Astrocyte of the hippocampus (primary cell): ENCODE results near the gene CHCHD3.
"Not testable (repeated sequence)": the region's sequence is repeated elsewhere in the genome, so short reads cannot be mapped to it uniquely, and the experiment has no call there.

ENCODE experiments used
- DNase-seq: peaks from one replicate; pipeline ENCODE4 v3.0.0; 2011; ENCODE audit warnings: low read depth, low spot score

CHCHD3 gene

DNA sequence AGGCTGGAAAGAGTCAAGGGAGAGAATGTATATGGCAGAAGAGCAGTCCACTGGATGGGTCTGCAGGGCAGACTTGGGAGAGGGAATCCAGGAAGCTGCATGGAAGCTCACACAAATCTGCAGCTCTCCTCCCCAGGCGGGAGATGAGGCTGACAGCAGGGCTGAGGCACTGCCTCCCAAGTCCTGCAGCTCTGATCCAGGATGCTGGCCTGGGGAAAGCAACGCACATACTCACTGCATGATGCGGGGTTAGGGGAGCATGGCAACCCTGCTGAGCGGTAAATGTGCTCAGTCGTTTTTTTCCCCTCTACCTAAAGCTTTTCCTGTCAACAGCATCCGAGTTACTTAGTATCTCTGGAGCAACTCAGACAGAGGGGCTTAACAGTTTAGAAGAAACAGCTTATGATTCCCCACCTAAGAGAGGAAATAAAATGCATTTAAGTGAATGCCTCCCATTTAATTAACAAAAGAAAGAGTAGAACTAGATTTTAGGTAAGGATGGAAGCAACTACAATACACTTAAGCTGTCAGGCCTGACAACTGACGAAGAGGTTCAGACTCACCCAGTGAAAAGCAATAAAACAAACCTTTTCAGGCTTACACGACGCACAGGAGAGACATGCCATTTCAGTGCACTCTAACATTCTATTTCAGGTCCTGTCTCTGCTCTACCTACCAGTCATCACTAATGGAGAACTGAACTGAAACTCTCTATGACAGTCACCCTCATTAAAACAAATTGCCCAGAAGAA, 37.0 kb downstream of the CHCHD3 start:
- DNase-seq: no peak

DNA sequence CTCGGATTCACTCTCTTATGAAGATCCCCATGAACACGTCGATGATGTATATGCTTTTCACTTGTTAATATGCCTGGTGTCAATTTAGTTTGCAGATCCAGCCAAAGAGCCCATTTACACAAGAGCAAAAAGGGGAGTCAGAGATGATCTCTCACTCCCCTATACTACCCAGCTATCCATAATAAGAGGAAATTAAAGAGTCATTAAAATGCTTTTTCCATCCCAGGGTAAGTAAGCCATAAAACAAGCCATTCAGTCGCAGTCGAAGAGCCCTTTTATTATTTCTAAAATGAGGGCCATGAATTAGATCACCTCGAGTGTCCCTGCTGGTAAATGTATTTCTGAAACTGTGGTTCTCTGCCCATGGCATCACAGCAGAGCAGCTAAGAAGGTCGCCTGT, 41.2 kb downstream of the CHCHD3 start:
- DNase-seq: no peak

DNA sequence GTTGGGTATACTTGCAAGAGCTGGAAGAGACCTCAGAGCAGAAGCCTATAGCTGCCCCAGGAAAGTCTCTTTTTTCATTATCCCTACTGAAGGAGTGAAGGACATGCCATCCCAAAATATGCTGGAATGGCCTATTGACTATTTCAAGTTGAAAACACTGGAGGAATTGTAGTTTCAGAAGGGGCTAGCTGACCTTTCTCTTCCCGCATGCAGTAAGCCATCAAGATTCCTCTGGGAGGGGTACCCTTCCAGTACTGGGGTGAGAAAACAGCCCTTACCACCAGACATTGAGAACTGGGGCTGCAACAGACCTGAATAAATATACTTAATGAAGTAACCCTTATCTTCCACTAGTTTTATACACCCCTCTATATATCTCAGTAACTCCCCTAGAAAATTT, 41.7 kb downstream of the CHCHD3 start:
- DNase-seq: no peak

DNA sequence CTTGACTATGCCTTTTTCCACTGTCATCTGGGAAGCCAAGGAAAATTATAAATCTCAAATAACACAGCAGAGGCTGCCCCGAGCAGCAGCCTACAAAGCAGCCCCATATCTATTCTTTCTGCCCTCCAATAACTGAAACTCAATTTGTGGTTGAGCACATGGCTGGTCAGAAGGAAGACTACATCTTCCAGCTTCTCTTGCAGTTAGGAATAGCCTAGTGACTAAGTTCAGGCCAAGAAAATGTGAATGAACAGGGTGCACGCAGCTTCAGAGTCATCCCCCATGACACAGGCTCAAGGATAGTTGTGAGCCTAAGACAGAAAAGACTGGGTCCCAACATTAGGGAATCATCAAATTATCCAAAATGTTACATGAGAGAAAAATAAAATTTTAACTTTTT, 42.3 kb downstream of the CHCHD3 start:
- DNase-seq: no peak

DNA sequence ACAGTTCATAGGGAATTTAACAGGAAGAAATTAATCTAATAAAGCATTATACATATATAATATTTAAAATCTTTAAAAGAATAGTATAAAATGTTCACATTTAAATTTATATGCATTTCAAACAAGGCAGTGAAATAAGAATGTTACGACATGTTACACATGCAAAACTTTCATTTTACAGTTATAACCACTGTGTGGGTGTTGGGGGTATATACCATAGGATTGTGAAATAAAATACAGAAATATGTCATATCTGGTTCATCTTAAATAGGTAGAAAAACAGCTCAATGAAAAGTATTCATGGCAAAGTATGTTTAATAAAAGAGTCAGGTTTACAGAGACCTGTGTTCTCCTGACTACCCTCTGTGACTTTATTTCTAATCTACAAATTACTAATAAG, 45.6 kb downstream of the CHCHD3 start:
- DNase-seq: no peak

DNA sequence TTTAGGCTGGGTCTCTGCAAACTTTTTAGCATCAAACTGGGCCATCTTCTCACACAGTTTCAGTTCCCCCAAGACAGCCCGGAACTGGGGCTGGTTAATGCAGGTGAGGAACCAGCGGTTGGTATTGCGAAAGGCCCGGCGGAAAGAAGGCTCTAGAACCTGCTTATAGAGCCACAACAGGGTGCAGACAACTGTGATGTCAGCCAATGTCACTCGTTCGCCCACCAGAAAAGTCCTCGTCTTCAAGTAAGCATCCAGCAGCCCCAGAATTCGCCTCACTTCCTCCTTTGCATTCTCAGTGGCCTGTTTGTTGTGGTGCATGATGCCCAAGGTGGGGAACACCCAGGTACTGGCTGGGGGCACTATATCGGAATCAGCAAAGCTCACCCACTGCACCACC, 46.6 kb downstream of the CHCHD3 start:
- not testable (repeated sequence) for DNase-seq

DNA sequence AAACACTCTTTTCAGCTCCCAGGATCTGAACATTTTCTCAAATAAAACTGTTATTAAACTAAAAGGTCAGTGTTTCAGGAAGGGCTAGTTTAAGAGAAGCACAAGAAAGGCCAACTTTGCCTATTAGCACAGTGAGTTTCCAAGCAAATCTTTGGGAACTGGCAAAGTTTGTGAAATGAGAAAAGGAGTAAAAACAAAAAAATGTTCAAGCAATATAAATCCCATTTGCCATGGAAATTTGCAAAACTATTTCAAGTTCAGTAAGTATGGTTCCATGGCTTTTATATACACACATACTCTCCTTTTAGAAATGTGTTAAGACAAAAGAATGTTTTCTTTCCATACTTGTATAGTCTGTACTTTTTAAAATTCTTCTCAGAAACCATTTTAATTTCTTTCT, 51.5 kb downstream of the CHCHD3 start:
- no peak for DNase-seq

DNA sequence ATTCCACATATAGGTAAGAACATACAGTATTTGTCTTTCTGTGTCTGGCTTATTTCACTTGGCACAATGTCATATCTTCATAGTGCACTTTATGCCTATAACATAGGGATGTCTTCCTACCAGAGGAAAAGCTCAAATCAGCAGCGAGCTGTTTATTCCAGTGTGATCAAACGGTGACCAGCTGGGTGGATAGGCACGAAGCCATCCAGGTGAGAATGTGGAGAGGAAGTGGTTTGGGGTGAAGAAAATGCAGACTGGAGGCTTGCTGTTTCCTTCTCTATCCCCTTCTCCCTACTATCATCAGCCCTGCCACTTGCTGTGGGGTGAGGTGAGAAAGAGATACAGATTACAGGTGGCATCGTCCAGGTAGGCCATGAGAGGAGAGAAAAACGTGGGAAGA, 52.4 kb downstream of the CHCHD3 start:
- DNase-seq: no peak

DNA sequence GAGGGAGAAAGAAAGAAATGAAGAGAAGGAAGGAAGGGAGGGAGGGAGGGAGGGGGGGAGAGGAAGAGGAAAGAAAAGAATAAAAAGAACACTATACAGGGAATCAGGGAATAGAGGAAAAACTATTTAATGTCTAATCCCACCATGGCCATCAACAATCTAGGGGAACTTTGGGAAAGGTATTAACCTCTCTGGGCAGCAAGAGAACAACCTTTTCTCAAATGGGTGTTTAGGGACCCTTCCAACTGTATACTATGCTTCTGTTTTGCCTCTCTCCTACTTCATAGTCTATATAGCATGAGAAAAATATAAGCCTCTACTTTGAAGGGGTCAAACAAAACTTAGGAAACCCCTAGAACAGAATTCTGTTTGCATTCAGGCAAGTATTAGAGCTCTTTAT, 54.5 kb downstream of the CHCHD3 start:
- no peak for DNase-seq

DNA sequence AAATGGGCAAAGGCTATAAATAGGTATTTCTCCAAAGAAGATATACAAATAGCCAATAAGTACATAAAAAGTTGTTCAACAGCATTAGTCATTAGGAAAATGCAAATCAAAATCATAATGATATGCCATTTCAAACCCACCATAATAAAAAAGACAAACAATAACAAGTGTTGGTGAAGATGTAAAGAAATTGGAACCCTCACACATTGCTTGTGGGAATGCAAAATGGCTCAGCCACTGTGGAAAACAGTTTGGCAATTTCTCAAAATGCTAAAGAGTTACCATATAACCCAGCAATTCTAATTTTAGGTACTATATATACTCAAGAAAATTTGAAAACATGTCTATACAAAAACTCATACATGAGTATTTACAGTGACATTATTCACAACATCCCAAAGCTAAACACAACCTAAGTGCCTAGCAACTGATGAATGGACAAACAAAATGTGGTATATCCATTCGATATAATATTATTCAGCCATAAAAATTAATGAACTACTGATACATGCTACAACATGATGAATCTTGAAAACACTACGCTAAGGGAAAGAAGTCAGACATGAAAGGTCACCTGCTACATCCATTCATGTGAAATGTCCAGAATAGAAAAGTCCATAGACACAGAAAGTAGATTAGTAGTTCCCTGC, 55.6 kb downstream of the CHCHD3 start:
- DNase-seq: no peak

DNA sequence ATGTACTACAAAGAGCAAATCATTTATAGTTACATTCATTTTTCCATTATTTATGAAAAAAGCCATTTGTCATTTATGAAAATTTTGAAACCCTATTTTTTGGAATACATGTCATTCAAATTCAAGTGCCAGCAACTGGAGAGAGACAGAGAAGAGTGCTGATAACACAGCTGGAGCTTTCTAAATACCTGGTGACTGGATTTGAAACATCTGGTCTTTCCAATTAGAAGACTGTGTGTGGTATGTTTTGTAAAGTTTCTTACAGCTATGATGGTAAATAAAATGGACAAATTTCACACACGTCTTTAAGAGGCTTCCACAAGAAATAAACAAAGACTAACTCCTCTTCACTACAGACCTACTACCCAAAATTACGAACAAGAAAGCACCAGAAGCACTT, 56.8 kb downstream of the CHCHD3 start:
- no peak for DNase-seq

DNA sequence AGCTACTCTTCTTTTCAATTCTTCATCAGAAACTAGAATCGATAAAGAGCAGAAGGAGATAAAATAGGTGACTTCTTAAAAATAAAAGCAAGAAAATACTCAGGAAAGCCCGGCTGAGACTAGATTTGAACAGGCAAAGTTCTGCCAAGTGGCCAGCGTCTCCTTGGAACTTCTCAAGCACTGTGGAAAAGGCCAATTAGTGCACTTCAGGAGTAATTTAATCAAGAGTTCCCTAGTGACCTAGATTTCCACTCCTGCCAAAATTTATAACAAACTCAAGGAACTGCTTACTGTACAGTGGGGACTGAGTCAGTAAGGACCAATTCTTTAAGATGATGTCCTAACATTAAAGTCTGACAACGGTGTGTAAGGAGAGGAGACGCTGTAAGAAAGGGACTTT, 57.3 kb downstream of the CHCHD3 start:
- DNase-seq: peak; percentile 29

DNA sequence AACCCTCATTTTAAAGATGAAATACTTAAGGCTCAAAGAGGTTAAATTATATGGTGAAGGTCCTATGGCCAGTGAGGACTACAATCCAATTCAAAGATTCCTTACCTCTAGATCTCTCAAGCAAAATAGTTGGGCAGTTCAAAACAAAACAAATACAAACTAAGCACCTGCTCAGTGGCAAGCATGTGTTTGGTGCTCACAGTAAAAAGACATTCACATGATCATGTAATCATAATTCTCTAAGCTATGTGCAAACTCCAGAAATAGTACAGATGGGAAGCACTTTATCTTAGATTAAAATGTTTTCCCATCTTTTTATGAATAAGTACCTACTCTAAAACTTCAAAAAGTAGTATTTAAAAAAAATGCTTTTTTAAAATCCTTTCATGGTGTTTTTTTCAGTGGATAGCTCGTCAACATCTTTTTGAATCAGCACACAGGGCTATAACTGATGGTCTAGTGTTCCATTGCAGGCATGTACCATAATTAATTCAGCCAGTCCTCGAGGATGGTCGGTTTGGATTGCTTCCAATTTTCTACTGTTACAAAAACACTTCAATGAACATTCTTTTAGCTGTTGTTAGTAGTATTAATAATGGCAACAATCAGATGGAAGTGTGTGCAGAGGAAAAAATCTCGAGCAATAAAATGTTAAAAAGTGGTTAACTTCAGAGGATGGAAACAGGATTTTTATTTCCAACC, 58.4 kb downstream of the CHCHD3 start:
- peak; percentile 85 for DNase-seq

DNA sequence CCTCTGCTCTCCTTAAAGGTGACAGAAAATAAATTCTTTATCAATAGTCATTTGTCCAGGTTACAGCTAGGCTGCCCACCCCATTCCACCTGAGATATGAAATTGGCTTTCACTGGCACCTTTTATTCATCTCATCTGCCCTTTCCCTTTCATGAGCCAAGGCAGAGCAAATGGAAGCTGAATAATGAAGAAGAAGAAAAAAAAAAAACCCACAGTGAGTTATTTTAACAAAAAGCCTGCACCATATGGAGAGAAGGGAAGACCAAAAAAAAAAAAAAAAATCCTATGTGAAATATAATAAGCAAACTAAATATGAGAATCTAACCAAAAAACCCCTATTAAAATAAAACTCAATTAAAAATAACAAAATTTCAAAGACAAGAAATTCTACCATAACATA, 59.2 kb downstream of the CHCHD3 start:
- DNase-seq: no peak

DNA sequence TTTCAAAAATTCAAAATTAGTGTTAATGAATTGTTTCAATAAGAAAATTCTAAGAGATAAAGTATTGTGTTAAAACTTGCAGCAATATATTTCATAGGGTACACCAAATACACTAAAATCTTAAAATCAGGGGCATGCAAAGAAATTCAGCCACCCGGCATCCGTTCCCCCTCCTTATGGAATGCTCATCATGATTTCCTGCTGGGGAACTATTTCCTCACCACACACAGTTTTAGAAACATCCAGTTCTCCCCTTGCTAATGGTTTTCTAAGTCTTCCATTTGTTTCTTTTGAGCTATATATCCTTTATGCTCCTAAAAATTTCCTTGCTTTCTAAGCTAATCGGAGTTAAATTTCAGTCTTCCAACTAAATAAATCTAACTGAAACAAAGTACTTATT, 60.7 kb downstream of the CHCHD3 start:
- no peak for DNase-seq

DNA sequence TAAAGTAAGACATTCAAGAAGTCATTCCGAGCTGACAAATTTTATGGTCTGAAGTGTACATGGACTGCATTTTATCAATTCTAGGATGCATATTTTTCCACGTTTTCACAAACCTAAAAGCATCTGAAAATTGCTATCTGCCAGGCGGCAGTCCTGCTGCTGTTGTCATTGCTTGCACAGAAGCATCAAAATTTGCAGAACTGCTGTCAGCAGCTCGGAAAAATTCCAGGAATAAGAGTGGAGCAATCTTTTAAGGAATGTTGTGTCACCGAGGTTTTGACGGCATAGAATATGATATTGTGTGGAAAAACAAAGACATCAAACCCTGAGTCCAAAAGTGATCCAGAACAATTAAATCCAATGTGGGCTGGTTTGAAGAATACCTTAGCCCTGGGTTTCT, 61.4 kb downstream of the CHCHD3 start:
- DNase-seq: no peak

DNA sequence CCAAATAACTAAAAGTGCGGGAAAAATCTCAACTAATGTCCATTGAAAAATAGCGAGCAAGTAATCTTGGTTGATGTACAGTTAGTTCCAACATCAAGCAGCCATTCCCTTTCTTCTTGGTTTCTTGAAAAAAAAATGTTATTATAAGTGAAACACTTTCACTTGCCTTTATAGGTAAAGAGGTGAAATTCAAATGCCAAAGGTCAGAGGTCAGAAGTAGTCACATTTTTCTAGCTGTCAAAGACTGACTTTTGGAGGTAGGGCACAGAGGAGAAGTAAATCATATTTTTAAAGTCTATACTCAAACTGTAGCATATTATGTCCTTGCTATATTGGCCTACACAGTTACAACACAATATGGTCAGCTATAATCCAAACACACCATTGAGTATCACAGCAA, 62.3 kb downstream of the CHCHD3 start:
- no peak for DNase-seq

DNA sequence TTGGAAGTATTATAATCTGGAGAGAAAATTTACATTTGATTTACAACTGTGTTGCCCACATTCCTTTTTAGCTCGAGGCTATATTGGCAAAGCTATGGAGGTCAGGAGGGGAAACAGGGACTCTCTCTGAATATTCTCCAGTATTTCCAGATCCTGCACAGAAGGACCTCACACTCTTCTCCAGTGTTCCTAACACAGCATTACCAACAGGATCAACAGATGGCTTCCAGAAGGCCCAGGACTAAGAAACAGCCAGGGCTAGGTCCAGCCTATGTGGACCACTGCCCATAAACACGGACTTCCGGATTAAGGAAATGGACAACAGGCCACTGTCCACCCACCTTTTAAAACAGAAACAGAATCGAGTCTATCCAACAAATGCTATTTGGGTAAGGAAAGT, 65.3 kb downstream of the CHCHD3 start:
- no peak for DNase-seq

DNA sequence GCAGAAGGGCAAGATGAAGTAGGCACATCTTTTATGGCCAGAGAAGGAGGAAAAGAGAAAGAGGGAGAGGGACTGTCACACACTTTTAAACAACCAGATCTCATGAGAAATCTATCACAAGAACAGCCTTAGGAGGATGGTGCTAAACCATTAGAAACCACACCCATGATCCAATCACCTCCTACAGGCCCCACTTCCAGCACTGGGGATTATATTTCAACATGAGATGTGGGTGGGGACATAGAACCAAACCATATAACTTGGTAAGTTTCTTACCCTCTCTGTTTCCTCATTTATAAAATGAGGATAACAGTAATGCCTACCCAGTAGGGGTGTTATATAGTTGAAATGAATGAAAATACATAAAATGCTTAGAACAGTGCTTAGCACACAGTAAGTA, 66.0 kb downstream of the CHCHD3 start:
- DNase-seq: no peak

DNA sequence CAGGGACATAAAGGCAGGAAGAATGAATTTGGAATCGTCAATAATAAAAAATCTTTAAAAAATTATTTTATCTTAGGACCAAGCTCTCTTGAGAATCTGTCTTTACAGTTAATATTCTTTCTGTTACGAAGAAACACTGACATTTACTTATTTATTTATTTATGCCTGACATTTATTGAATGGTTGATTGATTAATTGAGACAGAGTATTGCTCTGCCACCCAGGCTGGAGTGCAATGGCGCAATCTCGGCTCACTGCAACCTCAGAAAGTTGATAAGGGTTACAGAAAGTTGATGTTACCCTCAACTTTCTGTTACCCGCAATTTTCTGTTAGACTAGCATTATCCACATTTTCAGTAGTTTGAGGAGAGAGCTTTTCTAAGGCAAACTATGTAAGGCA, 70.1 kb downstream of the CHCHD3 start:
- DNase-seq: no peak

DNA sequence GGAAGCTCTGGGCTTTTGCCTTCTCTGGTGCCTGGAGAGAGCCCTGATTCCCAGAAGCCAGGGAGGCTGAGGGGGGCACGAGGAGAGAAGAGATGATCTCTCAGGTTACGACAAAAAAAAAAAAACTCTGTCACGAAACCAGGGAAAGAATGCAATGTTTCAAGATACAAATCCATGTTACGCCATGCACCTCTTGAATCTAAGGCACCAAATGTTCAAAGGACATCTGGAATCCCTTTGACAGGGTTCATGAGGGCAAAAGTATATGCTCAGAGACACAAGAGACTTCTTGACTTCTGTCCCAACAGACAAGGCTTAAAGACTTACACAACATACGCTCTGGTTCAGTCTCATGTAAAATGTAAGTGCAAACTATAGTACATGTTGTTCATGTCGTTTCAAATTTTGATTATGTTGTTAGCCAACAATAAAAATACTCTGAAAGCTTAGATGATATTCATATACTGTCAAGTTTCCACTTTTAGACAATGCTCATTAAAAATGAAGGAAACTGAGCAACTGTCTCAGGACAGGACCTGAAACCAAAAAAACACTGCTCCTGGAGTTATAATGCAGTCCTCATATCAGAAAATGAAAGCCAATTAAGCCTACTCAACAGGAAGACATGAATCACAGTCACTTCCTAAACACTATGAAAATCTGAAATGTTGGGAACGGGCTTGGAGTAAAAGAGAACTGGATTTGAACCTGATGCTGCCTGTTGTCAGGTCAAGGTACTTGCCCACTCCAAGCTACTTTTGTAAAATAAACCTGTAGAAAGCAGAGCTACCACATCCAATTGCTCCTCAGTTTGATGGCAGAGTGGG, 72.3 kb downstream of the CHCHD3 start:
- no peak for DNase-seq

DNA sequence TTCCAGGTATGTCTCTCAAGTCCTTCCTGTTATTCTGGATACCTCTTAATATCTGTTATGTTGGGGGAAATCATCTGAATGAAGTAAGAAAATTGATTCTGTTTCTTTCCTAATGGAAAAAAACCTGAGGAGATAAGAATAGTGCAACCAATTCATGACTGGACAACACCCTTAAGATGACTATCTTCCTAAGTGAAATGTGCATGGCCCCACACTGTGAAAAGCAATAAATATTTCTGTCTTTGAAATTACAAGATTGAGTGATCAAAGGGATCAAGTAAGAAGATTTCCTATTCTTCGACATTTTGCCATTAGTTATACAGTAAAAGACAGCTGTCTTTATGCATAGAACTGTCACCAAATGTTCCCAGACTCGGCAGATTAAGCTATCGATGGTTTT, 73.9 kb downstream of the CHCHD3 start:
- no peak for DNase-seq
